OCI-LY7 (cell line): Measurements from ENCODE around the gene RUVBL2.

Source experiments
- CTCF ChIP-seq: fragments of 200-600 bp; sonication (generic); conservative IDR thresholded peaks from 2 replicates; pipeline ENCODE4 v1.5.1; 2014; ENCODE audit warnings: mild to moderate bottlenecking, antibody characterized with exemption, low read length, moderate library complexity, mixed read lengths
- EZH2phosphoT487 ChIP-seq: fragments of 200-600 bp; sonication (generic); IDR thresholded peaks from 2 replicates; pipeline ENCODE4 v1.6.1; 2018; ENCODE audit warnings: low read depth, borderline replicate concordance, mild to moderate bottlenecking, mixed run types, antibody characterized with exemption, low read length, moderate library complexity, mixed read lengths

DNA sequence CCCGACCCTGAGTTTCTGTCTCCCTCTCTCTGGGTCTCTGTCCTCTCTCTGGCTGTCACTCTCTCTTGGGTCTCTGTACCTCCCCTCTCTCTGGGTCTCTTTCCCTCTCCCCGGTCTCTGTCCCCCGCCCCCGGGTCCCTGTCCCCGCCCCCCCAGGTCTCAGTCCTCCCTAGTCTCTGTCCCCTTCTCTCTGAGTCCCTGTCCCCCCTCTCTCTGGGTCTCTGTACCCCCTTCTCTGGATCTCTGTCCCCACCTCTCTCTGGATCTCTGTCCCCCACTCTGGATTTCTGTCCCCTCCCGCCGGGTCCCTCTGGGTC, 30.9 kb upstream of the RUVBL2 start:
- TF ChIP-seq CTCF = no peak
- TF ChIP-seq EZH2phosphoT487 = no peak
